NCI-H2029 (cell line): ENCODE data around the gene GALNT12.

Source experiments
- DNase-seq: peaks from one replicate; lab custom pipeline; 2025; lab: John Stamatoyannopoulos, UW

GALNT12 gene

DNA sequence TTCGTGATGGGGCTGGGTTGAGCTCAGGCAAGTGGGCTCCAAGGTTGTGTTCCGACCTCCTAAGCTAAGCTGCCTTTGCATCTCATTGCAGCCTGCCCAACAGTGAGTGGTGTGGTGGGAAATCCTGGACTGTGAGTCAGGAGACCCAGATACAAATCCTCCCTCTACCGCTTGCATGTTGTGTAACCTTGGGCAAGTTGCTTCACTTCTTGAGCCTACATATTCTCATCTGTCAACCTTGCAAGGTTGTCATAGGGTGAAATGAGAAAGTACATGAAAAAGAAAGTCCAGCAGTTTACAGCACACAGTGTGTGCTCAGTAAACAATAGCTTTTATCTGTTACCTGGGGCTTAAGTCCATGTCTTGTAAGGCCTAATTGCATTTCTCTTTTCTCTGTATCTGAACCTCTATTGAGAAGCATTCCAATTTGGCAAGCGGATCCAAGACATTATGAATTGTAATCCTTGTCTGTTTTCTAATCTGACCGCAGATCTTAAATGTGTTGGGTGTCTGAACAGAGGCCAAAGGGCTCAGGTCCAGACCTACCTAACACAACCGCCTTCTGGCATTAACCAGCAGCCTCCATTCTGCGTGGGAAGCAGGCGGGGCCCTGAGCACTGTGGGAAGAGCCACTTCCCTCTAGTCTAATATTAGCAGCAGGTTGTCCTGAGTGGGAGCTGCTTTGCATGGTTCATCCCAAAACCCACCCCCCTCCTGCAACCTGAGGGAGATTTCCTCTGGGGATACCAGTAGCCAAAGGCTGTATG, 1.8 kb upstream of the GALNT12 start:
- no peak for DNase-seq

DNA sequence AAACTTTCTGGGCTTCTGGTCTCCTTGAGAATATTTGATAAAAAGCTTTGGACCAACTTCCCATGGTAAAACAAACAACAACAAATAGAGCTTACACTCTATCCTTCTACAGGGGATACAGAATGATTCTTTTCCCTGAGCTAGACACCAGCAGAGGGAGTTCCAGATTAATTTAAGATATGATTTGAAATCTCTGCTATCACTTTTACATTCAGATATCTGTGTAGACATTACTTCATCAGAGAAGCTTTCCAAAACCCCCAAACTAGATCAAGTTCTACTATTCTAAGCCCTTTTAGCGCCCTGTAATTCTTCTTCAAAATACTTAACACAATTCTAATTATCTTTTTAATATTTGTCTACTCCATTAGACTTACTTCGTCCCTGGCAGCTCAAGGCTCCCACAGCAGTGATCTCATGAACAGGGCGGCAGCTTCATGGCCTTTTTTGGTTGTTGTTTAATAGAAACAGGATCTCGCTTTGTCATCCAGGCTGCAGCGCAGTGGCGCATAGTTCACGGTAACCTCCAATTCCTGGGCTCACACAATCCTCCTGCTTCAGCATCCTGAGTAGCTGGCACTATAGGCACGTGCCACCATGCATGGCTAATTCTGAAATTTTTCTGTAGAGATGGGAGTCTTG, 955 bp upstream of the GALNT12 start:
- no peak for DNase-seq

- DNase-seq: no peak
Measured at GRCh38 chr9:98807814-98808195, 335 bp downstream of the GALNT12 start.

DNA sequence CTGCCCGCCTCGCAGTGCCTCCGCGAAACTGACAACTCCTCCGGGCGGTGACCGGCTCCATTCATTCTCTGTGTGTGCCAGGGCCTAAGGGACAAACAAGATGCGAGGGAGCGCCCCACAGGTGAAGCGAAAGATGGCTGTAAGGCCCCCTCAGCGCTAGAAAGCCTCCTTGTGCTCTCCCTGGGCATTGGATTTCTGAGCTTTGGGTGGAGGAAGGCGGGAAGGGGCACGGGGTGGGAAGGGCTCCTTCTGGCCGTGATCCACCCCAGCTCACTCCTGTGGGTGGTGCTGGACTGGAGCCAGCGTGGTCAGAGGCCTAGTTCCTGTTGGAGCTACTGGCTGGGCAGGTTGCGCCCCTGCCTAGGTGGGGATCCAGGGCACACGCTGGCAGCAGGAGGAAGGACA, 943 bp downstream of the GALNT12 start:
- peak; percentile 12 for DNase-seq

- no peak for DNase-seq
Measured at GRCh38 chr9:98808875-98809274, 1.4 kb downstream of the GALNT12 start.

DNA sequence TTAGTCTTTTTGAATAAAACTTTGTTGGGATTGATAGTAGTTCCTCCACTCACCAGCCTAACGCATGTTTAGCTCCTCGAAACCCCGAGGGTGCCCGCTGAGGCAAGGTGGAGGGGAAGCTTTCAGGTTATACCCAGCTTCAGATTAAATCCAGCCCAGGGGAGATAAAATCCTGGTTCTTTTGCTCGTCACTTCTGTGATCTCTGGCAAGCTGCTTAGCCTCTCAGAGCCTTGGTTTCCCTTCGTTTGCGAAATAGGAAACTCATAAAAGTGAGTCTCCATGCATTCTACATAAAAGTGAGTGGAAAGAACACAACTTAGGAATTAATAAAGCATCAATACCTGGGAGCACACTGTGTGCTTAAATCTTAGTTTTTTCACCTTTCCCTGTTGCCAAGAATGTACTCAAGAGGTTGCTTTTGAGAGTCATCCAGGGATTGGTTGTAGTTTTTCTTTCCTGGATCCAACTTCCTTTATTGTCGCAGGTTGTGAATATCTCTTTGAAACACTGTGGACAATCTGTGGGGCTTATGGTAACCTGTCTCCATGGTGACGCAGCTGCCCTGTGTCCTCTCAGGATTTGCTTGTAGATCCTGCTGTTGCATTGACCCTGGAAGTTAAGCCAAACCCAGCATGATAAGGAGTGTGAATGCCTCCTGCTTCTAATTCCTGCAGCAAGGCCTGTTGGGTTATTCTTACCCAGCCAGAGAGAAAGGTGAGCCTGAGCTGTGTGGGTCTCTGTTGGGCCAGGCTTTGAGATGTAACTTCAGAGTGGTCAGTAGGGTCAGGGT, 2.0 kb downstream of the GALNT12 start:
- peak; percentile 29 for DNase-seq

GRCh38 chr9:98810102-98810842, 2.8 kb downstream of the GALNT12 start:
- no peak for DNase-seq

DNA sequence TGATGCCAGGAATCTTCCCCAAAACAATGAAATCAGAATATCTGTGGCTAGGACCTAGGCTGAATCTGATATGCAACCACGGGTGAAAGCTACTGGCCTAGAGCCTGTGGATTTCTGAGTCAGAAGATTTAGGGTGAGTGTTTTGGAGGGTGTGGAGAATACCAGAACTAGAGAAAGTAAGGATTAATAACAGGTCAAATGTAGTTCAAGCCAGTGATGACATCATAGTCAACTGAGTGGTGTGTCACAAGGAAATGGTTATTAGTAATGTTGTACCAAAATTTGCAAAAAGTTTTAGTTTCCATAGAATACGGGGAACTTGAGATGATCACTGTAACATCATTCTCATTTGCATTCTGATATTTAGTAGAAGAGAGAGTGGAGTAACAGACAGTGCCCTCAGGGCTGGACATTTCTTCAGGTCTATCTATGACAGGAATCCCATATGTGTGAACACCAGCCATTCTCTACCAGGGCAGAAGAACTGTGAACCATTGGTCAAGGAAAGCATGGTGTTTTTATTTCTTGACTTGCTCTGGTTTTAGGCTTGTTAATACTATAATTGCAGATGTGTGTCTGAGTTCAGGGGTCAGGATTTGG, 3.7 kb downstream of the GALNT12 start:
- no peak for DNase-seq

- DNase-seq: no peak
Measured at GRCh38 chr9:98815391-98815951, 8.0 kb downstream of the GALNT12 start.

- DNase-seq: no peak
Measured at GRCh38 chr9:98818764-98819163, 11.3 kb downstream of the GALNT12 start.

DNA sequence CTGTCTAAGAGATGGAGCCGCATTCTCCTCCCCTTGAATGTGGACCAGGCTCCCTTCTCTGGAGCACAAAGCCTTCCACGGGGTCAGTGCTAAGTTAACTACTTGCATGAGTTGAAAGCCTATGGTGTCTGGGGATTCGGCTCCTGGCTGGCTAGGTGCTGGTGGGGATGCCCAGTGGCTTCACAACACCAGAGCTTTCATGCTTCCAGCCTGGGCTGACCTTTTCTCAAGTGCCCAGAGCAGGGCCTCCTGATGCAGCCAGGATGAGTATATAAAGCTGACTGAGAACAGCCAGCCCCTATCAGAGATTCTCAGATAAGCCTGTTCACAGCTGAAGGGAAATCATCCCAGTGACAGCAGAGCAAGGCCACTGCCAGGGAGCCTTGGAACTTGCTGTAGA, 11.8 kb downstream of the GALNT12 start:
- DNase-seq: no peak

GRCh38 chr9:98821831-98822230, 14.4 kb downstream of the GALNT12 start:
- DNase-seq: no peak

GRCh38 chr9:98822661-98823060, 15.2 kb downstream of the GALNT12 start:
- no peak for DNase-seq

GRCh38 chr9:98823666-98824334, 16.3 kb downstream of the GALNT12 start:
- DNase-seq: no peak

GRCh38 chr9:98825414-98825813, 17.9 kb downstream of the GALNT12 start:
- DNase-seq: no peak

- DNase-seq: no peak
Measured at GRCh38 chr9:98826716-98827115, 19.2 kb downstream of the GALNT12 start.

DNA sequence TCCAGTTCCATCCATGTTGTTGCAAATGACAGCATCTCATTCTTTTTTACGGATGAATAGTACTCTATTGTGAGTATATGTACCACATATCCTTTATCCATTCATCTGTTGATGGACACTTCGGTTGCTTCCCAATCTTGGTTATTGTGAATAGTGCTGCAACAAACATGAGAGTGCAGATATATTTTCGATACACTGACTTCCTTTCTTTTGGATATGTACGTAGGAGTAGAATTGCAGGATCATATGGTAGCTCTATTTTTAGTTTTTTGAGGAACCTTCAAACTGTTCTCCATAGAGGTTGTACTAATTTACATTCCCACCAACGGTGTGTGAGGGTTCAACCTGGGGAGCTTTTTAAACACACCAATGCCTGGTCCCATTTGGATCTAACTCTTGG, 22.3 kb downstream of the GALNT12 start:
- DNase-seq: no peak

GRCh38 chr9:98830554-98830953, 23.1 kb downstream of the GALNT12 start:
- no peak for DNase-seq

- no peak for DNase-seq
Measured at GRCh38 chr9:98831696-98832095, 24.2 kb downstream of the GALNT12 start.

GRCh38 chr9:98832768-98833089, 25.3 kb downstream of the GALNT12 start:
- no peak for DNase-seq
